HG02678 (cell line): ENCODE results near the gene SLC37A4.

Source experiments
- ATAC-seq: cut with Tn5 transposase; IDR thresholded peaks from one replicate; pipeline ENCODE4 v1.9.1; 2021; ENCODE audit warnings: mild to moderate bottlenecking, moderate library complexity; ENCODE audit not compliant: unreplicated experiment

The SLC37A4 gene

GRCh38 chr11:118979434-118979833, 51.2 kb downstream of the SLC37A4 start:
- ATAC-seq, result no peak

- no peak for ATAC-seq
Observed at GRCh38 chr11:118975771-118976709, 54.6 kb downstream of the SLC37A4 start.
